ENCODE measurements around the gene TMEM144.

GRCh38 chr4:158197194-158197776 is 13.0 kb upstream of the TMEM144 start:
- TF ChIP-seq, protein P1, sequence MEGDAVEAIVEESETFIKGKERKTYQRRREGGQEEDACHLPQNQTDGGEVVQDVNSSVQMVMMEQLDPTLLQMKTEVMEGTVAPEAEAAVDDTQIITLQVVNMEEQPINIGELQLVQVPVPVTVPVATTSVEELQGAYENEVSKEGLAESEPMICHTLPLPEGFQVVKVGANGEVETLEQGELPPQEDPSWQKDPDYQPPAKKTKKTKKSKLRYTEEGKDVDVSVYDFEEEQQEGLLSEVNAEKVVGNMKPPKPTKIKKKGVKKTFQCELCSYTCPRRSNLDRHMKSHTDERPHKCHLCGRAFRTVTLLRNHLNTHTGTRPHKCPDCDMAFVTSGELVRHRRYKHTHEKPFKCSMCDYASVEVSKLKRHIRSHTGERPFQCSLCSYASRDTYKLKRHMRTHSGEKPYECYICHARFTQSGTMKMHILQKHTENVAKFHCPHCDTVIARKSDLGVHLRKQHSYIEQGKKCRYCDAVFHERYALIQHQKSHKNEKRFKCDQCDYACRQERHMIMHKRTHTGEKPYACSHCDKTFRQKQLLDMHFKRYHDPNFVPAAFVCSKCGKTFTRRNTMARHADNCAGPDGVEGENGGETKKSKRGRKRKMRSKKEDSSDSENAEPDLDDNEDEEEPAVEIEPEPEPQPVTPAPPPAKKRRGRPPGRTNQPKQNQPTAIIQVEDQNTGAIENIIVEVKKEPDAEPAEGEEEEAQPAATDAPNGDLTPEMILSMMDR (IDR thresholded peaks at IDR 0.05), result no peak
- TF ChIP-seq EZH2phosphoT487 (IDR thresholded peaks at IDR 0.05) (no peak), EZH2 (IDR thresholded peaks at IDR 0.05) (no peak)

All from neural progenitor cell (in vitro differentiated cells).